HG02943 (cell line): Measurements from ENCODE around the gene PTPRM.
A peak's percentile ranks its signal among the peaks of the same experiment; 100 is the strongest.

Experiments
- ATAC-seq: cut with Tn5 transposase; IDR thresholded peaks from one replicate; pipeline ENCODE4 v1.9.1; 2021; ENCODE audit warnings: mild to moderate bottlenecking, low read depth, moderate library complexity; ENCODE audit not compliant: unreplicated experiment

Gene PTPRM

GRCh38 chr18:7921938-7922587 lies 354.9 kb downstream of the PTPRM start:
- no peak for ATAC-seq

- ATAC-seq: no peak
Observed at GRCh38 chr18:7923105-7923504, 356.0 kb downstream of the PTPRM start.

- ATAC-seq: no peak
Observed at GRCh38 chr18:7924616-7925015, 357.5 kb downstream of the PTPRM start.

- ATAC-seq: no peak
Observed at GRCh38 chr18:7926526-7926925, 359.4 kb downstream of the PTPRM start.

GRCh38 chr18:7927119-7927518 lies 360.0 kb downstream of the PTPRM start:
- ATAC-seq: no peak

DNA sequence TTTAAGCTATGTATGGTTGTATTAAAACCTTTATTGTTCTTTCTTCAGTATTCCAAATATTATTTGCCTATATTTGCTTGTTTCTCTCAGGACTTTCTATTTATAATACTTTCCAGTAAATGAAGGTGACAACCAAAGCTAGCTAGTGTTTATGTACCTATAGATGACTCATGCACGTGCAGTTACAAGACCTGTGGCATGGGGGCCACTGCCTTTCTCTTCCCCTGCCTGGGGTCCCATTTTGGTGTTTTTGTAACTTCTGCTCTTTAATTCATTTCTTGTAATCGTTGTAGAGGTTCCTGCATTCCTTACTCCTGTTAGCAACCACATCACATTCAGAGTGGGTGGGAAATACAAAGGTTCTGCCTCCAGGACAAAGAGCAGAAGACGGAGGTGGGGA lies 364.6 kb downstream of the PTPRM start:
- no peak for ATAC-seq

DNA sequence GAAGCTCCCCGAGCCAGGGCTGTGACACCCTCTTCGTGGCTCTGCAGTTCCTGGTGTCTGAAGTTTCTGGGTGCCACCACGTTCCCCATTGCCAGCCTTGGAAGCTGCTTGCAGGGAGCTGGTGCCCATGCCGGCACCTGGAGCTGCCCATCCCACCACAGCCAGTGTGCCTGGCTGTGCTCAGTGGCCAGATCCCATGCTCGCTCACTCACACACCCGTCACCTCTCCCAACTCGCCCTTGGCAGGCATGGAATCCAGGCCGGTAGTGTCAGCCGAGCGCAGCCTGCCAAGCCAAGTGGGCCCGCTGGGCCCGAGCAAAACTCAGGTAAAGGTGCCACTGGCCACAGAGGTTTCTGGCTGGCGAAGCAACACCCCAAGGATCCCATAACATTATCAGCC lies 370.2 kb downstream of the PTPRM start:
- no peak for ATAC-seq

DNA sequence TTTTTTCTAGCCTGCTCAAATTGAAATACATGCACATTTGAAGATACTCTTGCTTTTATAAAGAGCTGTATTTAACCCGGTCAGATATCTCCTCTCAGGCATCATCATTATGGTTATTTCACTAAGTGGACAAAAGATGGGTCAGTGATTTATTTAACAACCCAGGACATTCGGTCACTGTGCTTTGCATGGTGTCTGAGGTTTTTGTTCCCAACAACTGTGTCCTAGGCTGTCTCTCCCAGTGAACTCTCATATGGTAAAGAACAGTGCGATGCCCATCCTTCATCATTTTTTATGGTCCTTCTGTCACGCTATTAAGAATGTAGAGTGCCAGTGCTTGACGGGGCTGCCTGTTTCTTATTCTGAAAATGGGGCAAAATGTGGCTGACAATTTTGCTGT lies 372.4 kb downstream of the PTPRM start:
- no peak for ATAC-seq

DNA sequence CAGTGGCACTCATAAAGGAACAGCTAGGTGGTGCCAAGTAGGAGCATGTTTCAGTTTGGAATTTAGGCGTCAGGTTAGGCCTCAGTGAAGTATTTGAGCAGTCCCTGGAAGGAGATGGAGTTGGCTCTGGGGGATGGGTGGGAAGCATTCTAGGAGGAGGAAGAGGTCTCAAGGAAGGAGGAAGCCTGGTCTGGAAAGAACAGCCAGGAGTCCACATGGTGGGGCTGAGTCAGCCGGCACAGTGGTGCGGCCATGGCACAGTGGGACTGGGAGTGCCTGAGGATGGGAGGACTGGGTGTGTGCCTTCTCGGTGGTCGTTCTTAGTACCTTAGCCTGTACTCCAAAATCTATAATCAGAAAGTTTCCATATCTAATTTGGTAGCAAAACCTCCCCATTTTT lies 373.3 kb downstream of the PTPRM start:
- ATAC-seq: no peak

- ATAC-seq: no peak
Observed at GRCh38 chr18:7940971-7941370, 373.9 kb downstream of the PTPRM start.

GRCh38 chr18:7941533-7941932 lies 374.4 kb downstream of the PTPRM start:
- no peak for ATAC-seq

- ATAC-seq: no peak
Observed at GRCh38 chr18:7945882-7946281, 378.8 kb downstream of the PTPRM start.

DNA sequence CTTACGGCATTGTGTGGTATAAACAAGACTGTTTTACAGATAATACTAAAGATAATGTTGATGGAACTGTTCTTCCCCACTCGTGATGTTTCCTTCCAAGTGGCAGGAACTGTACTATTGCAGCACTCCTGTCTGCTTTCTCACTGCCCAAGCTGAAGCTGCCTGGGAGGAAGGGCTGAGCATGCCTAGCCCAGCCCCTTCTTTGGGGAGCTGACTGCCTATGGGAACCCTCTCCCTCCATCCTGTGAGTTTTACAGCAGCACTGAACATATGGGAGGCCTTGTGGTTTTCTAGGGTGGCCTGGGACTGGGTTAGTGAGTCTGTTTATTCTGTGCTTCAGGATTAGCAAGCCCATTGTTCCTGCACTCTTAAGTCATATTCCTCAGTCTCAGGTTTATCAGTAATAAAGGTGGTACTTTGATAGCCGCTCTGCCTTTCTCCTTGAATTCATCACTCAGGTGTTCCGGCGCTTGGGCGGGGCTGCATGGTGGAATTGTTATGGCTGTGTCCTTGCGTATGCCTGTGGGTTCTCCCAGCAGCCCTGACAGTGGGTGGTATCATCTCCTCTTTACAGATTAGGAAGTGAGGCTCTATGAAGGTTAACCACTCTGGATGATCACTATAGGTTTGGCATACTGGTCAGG lies 379.7 kb downstream of the PTPRM start:
- ATAC-seq: no peak

DNA sequence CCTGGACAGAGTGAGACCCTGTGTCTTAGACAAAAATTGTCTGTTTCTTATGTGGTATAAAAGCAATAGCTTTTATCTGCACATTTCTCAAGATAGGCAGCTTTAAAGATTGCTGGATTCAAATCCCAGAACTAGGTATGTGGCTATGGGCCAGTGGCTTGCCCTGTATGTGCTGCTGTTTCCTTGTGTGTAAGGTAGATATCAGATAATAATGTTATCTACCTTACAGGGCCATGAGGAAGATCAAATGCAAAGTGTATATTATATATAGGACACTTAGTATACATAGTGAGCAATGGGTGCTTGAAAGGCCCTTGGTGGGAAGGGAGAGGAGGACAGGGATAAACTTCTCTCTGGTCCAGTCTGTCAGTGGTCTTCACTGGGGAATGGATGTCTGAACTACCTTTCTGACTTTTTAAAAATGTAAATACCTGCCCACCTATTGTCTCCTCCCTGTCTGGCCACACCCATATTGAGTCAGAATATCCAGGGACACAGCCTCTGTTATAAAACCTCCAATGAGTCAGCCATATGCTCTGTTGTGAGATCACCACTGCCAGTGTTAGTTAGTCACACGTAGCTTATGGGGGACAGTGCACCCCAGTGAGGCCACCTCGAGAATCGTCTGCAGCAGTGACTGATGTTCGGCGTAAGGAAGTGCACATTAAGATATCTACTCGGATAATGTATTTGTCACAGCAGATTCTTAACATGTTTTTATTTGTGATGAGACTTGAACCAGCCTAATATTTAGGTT lies 383.4 kb downstream of the PTPRM start:
- ATAC-seq: no peak

- peak; percentile 74 for ATAC-seq
Observed at GRCh38 chr18:7953095-7953958, 386.2 kb downstream of the PTPRM start.

DNA sequence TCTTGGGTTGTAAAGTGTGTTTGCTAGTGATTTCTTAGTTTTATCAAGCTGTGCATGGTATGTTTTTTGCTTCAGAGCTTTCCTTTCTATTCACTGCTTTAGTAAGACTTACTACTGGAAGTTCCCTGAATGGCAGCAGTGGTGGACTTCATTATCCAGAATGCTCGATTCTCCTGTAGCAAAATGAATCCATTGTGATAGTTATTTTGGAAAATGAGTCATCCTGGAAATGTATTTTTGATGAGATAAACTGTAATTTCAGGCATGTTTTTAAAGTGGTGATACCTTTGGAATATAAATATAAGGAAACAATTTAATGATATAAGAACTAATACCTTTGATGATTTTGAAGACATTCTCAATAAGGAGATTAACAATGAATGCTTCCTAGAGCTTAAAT lies 387.1 kb downstream of the PTPRM start:
- ATAC-seq: no peak

DNA sequence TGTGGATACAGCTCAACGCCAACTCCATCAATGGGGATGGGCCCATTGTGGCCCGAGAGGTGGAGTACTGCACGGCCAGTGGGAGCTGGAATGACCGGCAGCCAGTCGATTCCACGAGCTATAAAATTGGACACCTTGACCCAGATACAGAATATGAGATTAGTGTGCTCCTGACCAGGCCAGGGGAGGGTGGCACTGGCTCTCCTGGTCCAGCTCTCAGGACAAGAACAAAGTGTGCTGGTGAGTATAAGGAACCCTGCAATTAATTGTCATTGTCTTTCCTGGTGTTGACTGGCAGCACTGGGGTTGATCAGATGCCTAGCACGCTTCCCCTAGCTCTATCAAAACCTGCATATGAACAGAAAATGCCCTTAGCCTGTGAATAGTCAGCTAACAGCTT lies 388.1 kb downstream of the PTPRM start:
- no peak for ATAC-seq

DNA sequence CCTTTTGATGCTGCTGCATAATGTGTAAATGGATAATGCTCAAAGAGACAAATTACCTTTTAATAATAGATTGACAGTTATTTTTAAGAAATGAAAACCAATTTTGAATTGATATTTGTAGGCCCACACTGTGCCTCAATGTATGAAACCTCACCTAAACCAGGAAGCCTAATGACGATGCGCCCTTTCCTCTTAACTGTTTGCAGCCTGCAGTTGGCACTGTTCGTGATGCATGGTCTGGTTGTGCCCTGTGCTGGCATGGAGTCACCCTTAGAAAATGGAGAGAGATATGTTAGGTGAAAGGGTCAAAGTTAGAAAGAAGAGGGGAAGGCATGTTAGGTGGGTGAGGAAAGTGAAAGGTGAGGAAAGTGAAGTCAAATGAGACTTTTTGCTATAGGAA lies 390.2 kb downstream of the PTPRM start:
- ATAC-seq: no peak

GRCh38 chr18:7958081-7958896 lies 391.2 kb downstream of the PTPRM start:
- ATAC-seq: no peak

DNA sequence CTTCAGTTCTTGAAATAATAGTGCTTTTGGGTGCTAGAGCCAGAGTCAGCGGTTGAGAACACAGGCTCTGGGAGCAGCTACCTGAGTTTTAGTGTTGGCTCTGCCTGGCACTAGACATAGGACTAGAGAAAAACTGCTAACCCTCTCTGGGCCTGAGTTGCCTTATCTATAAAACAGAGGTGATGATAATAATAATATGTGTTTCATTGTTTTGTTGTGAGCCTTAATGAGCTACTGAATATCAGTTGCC lies 391.7 kb downstream of the PTPRM start:
- ATAC-seq: no peak
